ENCODE data around the gene POTEF. TPM values are rescaled to one million over a fixed set of nuclear protein-coding genes. Genes with fewer than 3 reads are reported as not detected.
"Not testable (repeated sequence)": the region's sequence is repeated elsewhere in the genome, so short reads cannot be mapped to it uniquely, and the experiment has no call there.

The POTEF gene
- total RNA-seq, 1 donor from 2014 or later = 55.5 TPM

DNA sequence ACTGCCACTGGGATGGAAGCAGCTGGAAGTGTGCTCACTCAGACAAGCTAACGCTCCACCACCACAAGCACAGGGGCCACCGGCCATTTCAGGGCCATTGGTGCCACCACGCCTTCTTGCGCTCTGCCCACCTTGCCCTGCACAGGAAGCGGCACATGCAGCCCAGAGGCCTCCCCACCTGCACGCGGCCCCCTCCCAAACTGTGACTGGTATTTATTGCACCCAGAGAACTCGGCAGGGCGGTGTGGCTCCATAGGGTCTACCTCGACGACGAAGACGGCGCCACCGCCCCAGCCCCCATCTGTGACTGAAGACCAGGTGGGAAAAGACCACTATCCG, 90.8 kb downstream of the POTEF start:
- H3K36me3 Mint-ChIP-seq; H3K4me1 Mint-ChIP-seq; H3K4me3 Mint-ChIP-seq; H3K9me3 Mint-ChIP-seq; H3K27me3 Mint-ChIP-seq (ENCODE audit: low read depth); DNase-seq (ENCODE audit: low spot score in 2 of 2, unreplicated experiment in 2 of 2); H3K27ac Mint-ChIP-seq: not testable (repeated sequence)

DNA sequence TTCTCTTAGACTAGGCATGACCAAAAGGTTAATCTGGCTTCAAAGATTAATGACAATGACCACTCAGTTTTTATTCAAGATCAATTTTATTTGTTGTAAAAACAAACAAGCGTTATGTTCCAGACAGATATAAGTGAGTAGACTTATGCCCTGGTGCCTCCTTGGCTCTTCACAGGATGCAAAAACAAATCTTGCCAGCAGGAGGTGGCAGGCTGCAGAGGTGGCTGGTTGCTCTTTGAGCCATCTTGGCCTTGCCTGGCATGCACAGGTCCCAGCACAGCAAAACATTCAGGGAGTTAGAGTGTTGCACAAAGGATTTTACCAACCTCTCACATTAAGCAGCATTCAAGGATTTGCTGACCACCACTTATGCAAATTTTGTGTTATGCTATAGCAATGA, 103.1 kb downstream of the POTEF start:
- DNase-seq (ENCODE audit: low spot score in 2 of 2, unreplicated experiment in 2 of 2); H3K27me3 Mint-ChIP-seq (ENCODE audit: low read depth); H3K4me3 Mint-ChIP-seq; H3K4me1 Mint-ChIP-seq; H3K36me3 Mint-ChIP-seq; H3K27ac Mint-ChIP-seq; H3K9me3 Mint-ChIP-seq: not testable (repeated sequence)

Other genes starting within 250 kb of the POTEF start
- gene RAB6C, start 149.6 kb downstream of the POTEF start, total RNA-seq = 0.16 to 0.18 TPM in 2 of 3 replicates, not detected in the other
- 7.1 to 8.9 TPM (median 7.4 TPM) in 3 replicates for gene CCDC74B, start 15.9 kb upstream of the POTEF start, total RNA-seq
- 82.8 to 89.2 TPM (median 85.7 TPM) in 3 replicates for gene SMPD4, start 52.4 kb upstream of the POTEF start, total RNA-seq
- gene MZT2B, start 53.0 kb upstream of the POTEF start, total RNA-seq = 217 to 234 TPM (median 231 TPM) in 3 replicates
- gene TUBA3E, start 69.2 kb upstream of the POTEF start, total RNA-seq = not detected in 3 replicates
- gene IMP4, start 213.7 kb upstream of the POTEF start, total RNA-seq = 41.7 to 46.9 TPM (median 46.9 TPM) in 3 replicates
- gene PTPN18, start 226.8 kb upstream of the POTEF start, total RNA-seq = 20.1 to 23.2 TPM (median 21.3 TPM) in 3 replicates

Data from mesothelial cell of epicardium (in vitro differentiated cells).